ENCODE data around the gene CACNB1. TPM values are rescaled to one million over a fixed set of nuclear protein-coding genes. Genes with fewer than 3 reads are reported as not detected.

The CACNB1 gene
- total RNA-seq, 2 donors from 2014 or later: 2.3 TPM

GRCh38 chr17:39167476-39167875 lies 30.0 kb downstream of the CACNB1 start:
- H3K4me1 ChIP-seq: peaks cover 54% of the 10 kb centered on the region
- ATAC-seq (no peak), DNase-seq (peak in 2 of 4 donors; percentile 28 to 37)
- WGBS, 2 donors: 15% methylated on average over 2 of the region's 2 CpGs
- no peak for TF ChIP-seq CTCF (IDR thresholded peaks at IDR 0.05)
- no peak for TF ChIP-seq POLR2A (IDR thresholded peaks at IDR 0.05)
- H3K9me3 ChIP-seq: no peaks in the 10 kb centered on the region
- peak overlapping the region in 2 of 4 donors; percentile 72 to 78 for H3K27ac ChIP-seq
- H3K4me3 ChIP-seq: no peak overlapping the region
- intact Hi-C loops (cut with DNase I): loop anchor here (10.0 kb wide), 1 partner anchor 67 kb away; no protein-coding TSS in a partner anchor
- H3K36me3 ChIP-seq (replicated peaks in 1 of 2; ENCODE audit: insufficient read depth in 1 of 2, low read depth in 2 of 2): no peaks in the 10 kb centered on the region
- H3K27me3 ChIP-seq: no peaks in the 10 kb centered on the region

GRCh38 chr17:39166437-39167335 lies 30.8 kb downstream of the CACNB1 start:
- WGBS, 2 donors: 27 to 34% methylated on average over 7 of the region's 7 CpGs

GRCh38 chr17:39165841-39166349 lies 31.6 kb downstream of the CACNB1 start, which contains the start of gene ARL5C:
Gene ARL5C, minus strand, starts transcription at chr17:39166161. Its CDS starts 401 bp downstream, at chr17:39165760.
- no peak for TF ChIP-seq CTCF (IDR thresholded peaks at IDR 0.05)
- TF ChIP-seq POLR2A (IDR thresholded peaks at IDR 0.05): no peak
- Histone ChIP-seq H3K4me3 (no peak within 1 kb of the TSS), H3K27ac (peak within 1 kb of the TSS; percentile 69 to 81 (median 75)), H3K4me1 (peaks cover 38% of the 10 kb centered on the region), H3K9me3 (no peaks in the 10 kb centered on the region), H3K36me3 (replicated peaks in 1 of 2; ENCODE audit: insufficient read depth in 1 of 2, low read depth in 2 of 2) (no peaks in the 10 kb centered on the region), H3K27me3 (no peaks in the 10 kb centered on the region)
- 3 to 22% methylated on average over 8 to 17 of the region's 17 CpGs for WGBS, 2 donors
- intact Hi-C loops (cut with DNase I): loop anchor here (10.0 kb wide), 1 partner anchor 69 kb away; no protein-coding TSS in a partner anchor
- DNase-seq: peak in 2 of 4 donors; percentile 12 to 39
- peak; percentile 23 for ATAC-seq

More at GRCh38 chr17:39166437-39167335, 30.8 kb downstream of the CACNB1 start:
- peaks cover 46% of the 10 kb centered on the region for H3K4me1 ChIP-seq
- H3K27me3 ChIP-seq: no peaks in the 10 kb centered on the region
- H3K36me3 ChIP-seq (replicated peaks in 1 of 2; ENCODE audit: insufficient read depth in 1 of 2, low read depth in 2 of 2): no peaks in the 10 kb centered on the region
- peak overlapping the region; percentile 69 to 81 (median 75) for H3K27ac ChIP-seq
- intact Hi-C loops (cut with DNase I): loop anchor here (10.0 kb wide), 1 partner anchor 68 kb away; no protein-coding TSS in a partner anchor
- no peak overlapping the region for H3K4me3 ChIP-seq
- no peaks in the 10 kb centered on the region for H3K9me3 ChIP-seq
- TF ChIP-seq CTCF (IDR thresholded peaks at IDR 0.05) (no peak), POLR2A (IDR thresholded peaks at IDR 0.05) (peak in 2 of 3 donors; percentile 42 to 47)
- DNase-seq: peak; percentile 58 to 78 (median 72)
- peak; percentile 69 for ATAC-seq

- intact Hi-C loops (cut with DNase I): loop anchor here (10.0 kb wide), 1 partner anchor 69 kb away; no protein-coding TSS in a partner anchor
- no peak overlapping the region for H3K4me3 ChIP-seq
- H3K9me3 ChIP-seq: no peaks in the 10 kb centered on the region
- DNase-seq: peak in 1 of 4 donors; percentile 9
- TF ChIP-seq CTCF (IDR thresholded peaks at IDR 0.05): no peak
- no peak for TF ChIP-seq POLR2A (IDR thresholded peaks at IDR 0.05)
- H3K27me3 ChIP-seq: no peaks in the 10 kb centered on the region
- no peaks in the 10 kb centered on the region for H3K36me3 ChIP-seq (replicated peaks in 1 of 2; ENCODE audit: insufficient read depth in 1 of 2, low read depth in 2 of 2)
- peaks cover 37% of the 10 kb centered on the region for H3K4me1 ChIP-seq
- 15 to 17% methylated on average over 12 to 51 of the region's 51 CpGs for WGBS, 2 donors
- peak overlapping the region; percentile 69 to 81 (median 75) for H3K27ac ChIP-seq
- ATAC-seq: no peak
Observed at GRCh38 chr17:39165178-39165840, 32.2 kb downstream of the CACNB1 start.
